Panc1 (cell line): ENCODE results near the gene ZMYM4. TPM values are rescaled to one million over a fixed set of nuclear protein-coding genes. Genes with fewer than 3 reads are reported as not detected.

ENCODE experiments used
- ATAC-seq: fragments of 200-7000 bp; cut with Tn5 transposase; 2 replicates; pipeline ENCODE4 v1.9.1; 2020; ENCODE audit warnings: mild to moderate bottlenecking, moderate library complexity
- BruUV-seq: library from RNA; stranded (reverse); fragments of 400-500 nt; replicated peaks from 2 replicates; lab custom pipeline; 2021; lab: Mats Ljungman, UMichigan
- CTCF ChIA-PET: fragments of 300-600 bp; sonication (Branson Sonifier 250); formaldehyde crosslinking; loops from one replicate; lab custom pipeline; 2022; ENCODE audit warnings: antibody characterized with exemption; lab: Charles Lee
- POLR2A ChIA-PET: fragments of 300-600 bp; sonication (Branson Sonifier 250); formaldehyde crosslinking; loops from one replicate; lab custom pipeline; 2022; ENCODE audit warnings: antibody characterized with exemption; lab: Charles Lee
- DNase-seq: peaks from one replicate; pipeline ENCODE4 v3.0.0-alpha.2; 2010; ENCODE audit warnings: low read depth, low spot score
- H3K27ac ChIP-seq: 2 replicates; pipeline ENCODE4 v1.5.1; 2011; ENCODE audit warnings: mild to moderate bottlenecking, low read length, inconsistent platforms
- H3K27me3 ChIP-seq: fragments of 200-500 bp; sonication (Bioruptor generic); 2 replicates; pipeline ENCODE4 v1.6.0; 2014; ENCODE audit warnings: low read length, inconsistent platforms; ENCODE audit not compliant: control insufficient read depth, insufficient read depth
- H3K36me3 ChIP-seq: fragments of 200-500 bp; sonication (Bioruptor generic); 2 replicates; pipeline ENCODE4 v1.5.1; 2014; ENCODE audit warnings: inconsistent platforms, mild to moderate bottlenecking, low read length, moderate library complexity; ENCODE audit not compliant: control insufficient read depth, insufficient read depth
- H3K4me1 ChIP-seq: 2 replicates; pipeline ENCODE4 v1.5.1; 2011; ENCODE audit warnings: inconsistent platforms, mild to moderate bottlenecking, low read length, moderate library complexity; ENCODE audit not compliant: control insufficient read depth, insufficient read depth
- H3K4me3 ChIP-seq, 2 experiments: 2 replicates each; pipeline ENCODE4 v1.5.1; 2011 to 2012; ENCODE audit warnings: low read depth in 2 of 2, low read length in 2 of 2, mild to moderate bottlenecking in 2 of 2, inconsistent platforms in 1 of 2, moderate library complexity in 1 of 2
- H3K9me3 ChIP-seq: fragments of 200-500 bp; sonication (Bioruptor generic); 2 replicates; pipeline ENCODE4 v1.5.1; 2014; ENCODE audit warnings: low read depth, mild to moderate bottlenecking, inconsistent platforms, low read length, moderate library complexity; ENCODE audit not compliant: control insufficient read depth, insufficient read depth
- CTCF ChIP-seq: fragments of 450-650 bp; IDR thresholded peaks from 2 replicates; pipeline ENCODE4 v1.5.1; 2017; ENCODE audit warnings: mild to moderate bottlenecking
- POLR2AphosphoS5 ChIP-seq: IDR thresholded peaks from 2 replicates; pipeline ENCODE4 v1.6.1; 2012; ENCODE audit warnings: mild to moderate bottlenecking, low read depth, low read length, moderate library complexity
- REST ChIP-seq, 2 experiments: IDR thresholded peaks; 2 replicates each; pipeline ENCODE4 v1.6.1; 2011 to 2012; ENCODE audit warnings: low read depth in 2 of 2, control low read depth in 1 of 2, low read length in 1 of 2, mild to moderate bottlenecking in 1 of 2, moderate library complexity in 1 of 2; ENCODE audit not compliant: insufficient read depth in 1 of 2
- SIN3A ChIP-seq: IDR thresholded peaks from 2 replicates; pipeline ENCODE4 v1.6.1; 2012; ENCODE audit warnings: low read depth, mild to moderate bottlenecking, low read length, moderate library complexity, borderline replicate concordance; ENCODE audit not compliant: insufficient read depth
- TCF7L2 ChIP-seq: IDR thresholded peaks from 2 replicates; pipeline ENCODE4 v1.6.1; 2011; ENCODE audit warnings: mild to moderate bottlenecking, low read depth, low read length, inconsistent platforms
- in situ Hi-C: cut with HindIII; loops from 2 replicates; pipeline ENCODE4 v1.10.0; 2016; ENCODE audit warnings: low sequenced_read_pairs, low pct_unique_long_range_greater_than_20kb
- intact Hi-C: fragments of 100-400 bp; cut with micrococcal nuclease; formaldehyde crosslinking; loops from one replicate; pipeline ENCODE4 v1.10.0; 2022; ENCODE audit not compliant: unreplicated experiment
- total RNA-seq: library from RNA; stranded (reverse); gene quantifications from one replicate; pipeline ENCODE4 v1.2.1, GENCODE V29; 2021; ENCODE audit not compliant: unreplicated experiment

Gene ZMYM4
- total RNA-seq, 1 experiment from 2014 or later, result 82.2 TPM

GRCh38 chr1:35367914-35368313, 99.4 kb downstream of the ZMYM4 start:
- DNase-seq, result no peak
- CTCF ChIA-PET, result no interaction called here
- ATAC-seq, result no peak
- intact Hi-C loops, result no loop called here
- Histone ChIP-seq H3K27me3 (no peaks in the 10 kb centered on the region), H3K36me3 (no peaks in the 10 kb centered on the region), H3K9me3 (no peaks in the 10 kb centered on the region), H3K4me3 (no peak overlapping the region), H3K27ac (no peak overlapping the region), H3K4me1 (no peaks in the 10 kb centered on the region)
- in situ Hi-C loops, result no loop called here
- TF ChIP-seq SIN3A, result no peak
- TF ChIP-seq CTCF, result no peak
- TF ChIP-seq POLR2AphosphoS5, result no peak
- POLR2A ChIA-PET, result no interaction called here
- no TSS peak for BruUV-seq

DNA sequence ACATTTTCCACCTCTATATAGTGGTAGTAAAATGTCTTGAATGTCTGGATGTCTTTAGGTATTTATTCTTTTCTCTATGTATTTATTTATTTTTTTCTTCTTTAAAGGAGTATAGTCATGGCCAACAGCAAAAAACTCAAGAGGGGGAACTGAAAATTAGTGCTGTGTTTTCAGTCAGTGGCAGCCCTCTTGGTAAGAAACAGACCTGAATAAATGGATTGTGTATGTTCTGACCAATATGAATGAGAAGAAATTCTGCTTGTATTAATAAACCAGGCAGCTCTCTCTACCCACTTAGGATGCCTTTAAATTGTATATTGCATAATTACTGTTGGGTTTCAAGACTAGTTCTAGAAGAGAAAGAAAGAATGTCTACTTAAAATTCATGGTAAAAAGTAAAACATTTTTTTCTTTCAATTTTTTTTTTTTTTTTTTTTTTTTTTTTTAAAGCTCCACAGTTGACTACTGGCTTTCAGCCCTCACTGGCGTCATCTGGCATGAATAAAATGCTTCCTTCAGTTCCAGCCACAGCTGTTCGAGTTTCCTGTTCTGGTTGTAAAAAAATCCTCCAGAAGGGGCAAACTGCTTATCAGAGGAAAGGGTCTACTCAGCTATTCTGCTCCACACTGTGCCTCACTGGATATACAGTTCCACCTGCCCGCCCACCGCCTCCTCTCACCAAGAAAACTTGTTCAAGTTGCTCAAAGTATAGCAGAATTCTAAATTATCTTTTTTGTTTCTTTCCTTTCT, 101.6 kb downstream of the ZMYM4 start:
- H3K9me3 ChIP-seq, result no peaks in the 10 kb centered on the region
- POLR2A ChIA-PET, result no interaction called here
- no peaks in the 10 kb centered on the region for H3K4me1 ChIP-seq
- no TSS peak for BruUV-seq
- H3K4me3 ChIP-seq, result no peak overlapping the region
- no peak for DNase-seq
- H3K27ac ChIP-seq, result no peak overlapping the region
- H3K27me3 ChIP-seq, result no peaks in the 10 kb centered on the region
- in situ Hi-C loops (no loop called here), intact Hi-C loops (no loop called here)
- H3K36me3 ChIP-seq, result peaks cover 1% of the 10 kb centered on the region; the same call in 1 of the 2 replicates
- ATAC-seq, result no peak
- TF ChIP-seq REST (IDR thresholded peaks at IDR 0.05; ENCODE audit: insufficient read depth in 1 of 2, low read depth in 2 of 2, low read length in 1 of 2) (no peak), TCF7L2 (no peak), POLR2AphosphoS5 (no peak), SIN3A (no peak), CTCF (no peak)
- CTCF ChIA-PET, result no interaction called here
